Neural cell (in vitro differentiated cells): ENCODE results near the gene DCUN1D3. TPM values are rescaled to one million over a fixed set of nuclear protein-coding genes. Genes with fewer than 3 reads are reported as not detected.

Source experiments
- H2AFZ ChIP-seq: fragments of 200-600, 300-800 bp; sonication (generic), shearing (Covaris generic); 2 replicates; pipeline ENCODE4 v1.6.0; 2014; ENCODE audit warnings: low read depth, mild to moderate bottlenecking, antibody characterized with exemption, low read length, moderate library complexity
- H3F3A ChIP-seq: fragments of 200-600 bp; shearing (Covaris generic); 2 replicates; pipeline ENCODE4 v1.6.1; 2016; ENCODE audit warnings: mild to moderate bottlenecking, moderate library complexity, mixed read lengths, antibody characterized with exemption, low read length; ENCODE audit not compliant: insufficient read depth, poor library complexity, severe bottlenecking
- H3K27ac ChIP-seq: fragments of 200-600, 300-800 bp; sonication (generic), shearing (Covaris generic); 2 replicates; pipeline ENCODE4 v1.5.1; 2014; ENCODE audit warnings: mild to moderate bottlenecking, low read length, moderate library complexity
- H3K27me3 ChIP-seq: fragments of 300-800, 200-600 bp; sonication (generic), shearing (Covaris generic); 2 replicates; pipeline ENCODE4 v1.6.0; 2014; ENCODE audit warnings: mild to moderate bottlenecking, low read depth, low read length, moderate library complexity; ENCODE audit not compliant: insufficient read depth
- H3K36me3 ChIP-seq: fragments of 300-800, 200-600 bp; sonication (generic), shearing (Covaris generic); 2 replicates; pipeline ENCODE4 v1.5.1; 2014; ENCODE audit warnings: mild to moderate bottlenecking, antibody characterized with exemption, low read length, moderate library complexity; ENCODE audit not compliant: insufficient read depth
- H3K4me2 ChIP-seq: fragments of 300-800, 200-600 bp; sonication (generic), shearing (Covaris generic); 2 replicates; pipeline ENCODE4 v1.6.0; 2014; ENCODE audit warnings: mild to moderate bottlenecking, low read length
- H3K4me3 ChIP-seq: fragments of 300-800, 200-600 bp; sonication (generic), shearing (Covaris generic); 2 replicates; pipeline ENCODE4 v1.5.1; 2014; ENCODE audit warnings: mild to moderate bottlenecking, low read length, moderate library complexity
- H3K79me2 ChIP-seq: fragments of 200-600 bp; shearing (Covaris generic); replicated peaks from 2 replicates; pipeline ENCODE4 v1.6.0; 2014; ENCODE audit warnings: mild to moderate bottlenecking, low read length, moderate library complexity; ENCODE audit not compliant: insufficient read depth
- H3K9ac ChIP-seq: fragments of 300-800, 200-600 bp; sonication (generic), shearing (Covaris generic); 2 replicates; pipeline ENCODE4 v1.6.1; 2016; ENCODE audit warnings: mild to moderate bottlenecking, low read length, mixed read lengths
- H3K9me2 ChIP-seq: fragments of 200-600 bp; shearing (Covaris generic); 2 replicates; pipeline ENCODE4 v1.6.1; 2016; ENCODE audit warnings: mild to moderate bottlenecking, low read length, mixed read lengths; ENCODE audit not compliant: insufficient read depth
- H3K9me3 ChIP-seq: fragments of 200-600, 300-800 bp; sonication (generic), shearing (Covaris generic); 2 replicates; pipeline ENCODE4 v1.6.1; 2016; ENCODE audit warnings: mild to moderate bottlenecking, mixed run types, low read length, moderate library complexity, mixed read lengths
- H4K20me1 ChIP-seq: fragments of 200-600 bp; shearing (Covaris generic); 2 replicates; pipeline ENCODE4 v1.6.1; 2016; ENCODE audit warnings: mild to moderate bottlenecking, mixed run types; ENCODE audit not compliant: insufficient read depth
- EP300 ChIP-seq: fragments of 450-650 bp; conservative IDR thresholded peaks from 2 replicates; pipeline ENCODE4 v1.6.1; 2014; ENCODE audit warnings: antibody characterized with exemption, mild to moderate bottlenecking, moderate library complexity; ENCODE audit not compliant: poor library complexity, severe bottlenecking
- EZH2 ChIP-seq: fragments of 200-600, 300-800 bp; shearing (Covaris generic), sonication (generic); IDR thresholded peaks from 2 replicates; pipeline ENCODE4 v1.6.1; 2014; ENCODE audit warnings: antibody characterized with exemption, low read length, borderline replicate concordance, mild to moderate bottlenecking; ENCODE audit not compliant: insufficient read depth, poor library complexity, severe bottlenecking
- MXI1 ChIP-seq: fragments of 450-650 bp; conservative IDR thresholded peaks from 2 replicates; pipeline ENCODE4 v1.6.1; 2014; ENCODE audit warnings: antibody characterized with exemption, mild to moderate bottlenecking; ENCODE audit not compliant: poor library complexity, severe bottlenecking
- POLR2AphosphoS5 ChIP-seq: IDR thresholded peaks from 2 replicates; pipeline ENCODE4 v1.6.1; 2012
- RAD21 ChIP-seq: fragments of 450-650 bp; conservative IDR thresholded peaks from 2 replicates; pipeline ENCODE4 v1.6.1; 2014; ENCODE audit warnings: antibody characterized with exemption, mild to moderate bottlenecking, moderate library complexity
- SMC3 ChIP-seq: fragments of 450-650 bp; conservative IDR thresholded peaks from 2 replicates; pipeline ENCODE4 v1.6.1; 2014; ENCODE audit warnings: antibody characterized with exemption, mild to moderate bottlenecking, moderate library complexity; ENCODE audit not compliant: poor library complexity
- TAF1 ChIP-seq: IDR thresholded peaks from 2 replicates; pipeline ENCODE4 v1.6.1; 2012; ENCODE audit warnings: low read depth
- polyA plus RNA-seq: library from polyadenylated mRNA; depleted of rRNA; stranded (reverse); fragments of >200 nt; gene quantifications from 2 replicates; pipeline ENCODE4 v1.2.3, GENCODE V29; 2014
- TF ChIP-seq, protein P1 (sequence below): fragments of 450-650 bp; IDR thresholded peaks from 2 replicates; pipeline ENCODE4 v1.5.1; 2014; ENCODE audit warnings: antibody characterized with exemption, mild to moderate bottlenecking, moderate library complexity; ENCODE audit not compliant: poor library complexity, severe bottlenecking
- TF ChIP-seq, protein P2 (sequence below): IDR thresholded peaks from 2 replicates; pipeline ENCODE4 v1.6.1; 2012; ENCODE audit warnings: borderline replicate concordance

The DCUN1D3 gene
- polyA plus RNA-seq, 1 donor from 2014 or later = 9.2 TPM

DNA sequence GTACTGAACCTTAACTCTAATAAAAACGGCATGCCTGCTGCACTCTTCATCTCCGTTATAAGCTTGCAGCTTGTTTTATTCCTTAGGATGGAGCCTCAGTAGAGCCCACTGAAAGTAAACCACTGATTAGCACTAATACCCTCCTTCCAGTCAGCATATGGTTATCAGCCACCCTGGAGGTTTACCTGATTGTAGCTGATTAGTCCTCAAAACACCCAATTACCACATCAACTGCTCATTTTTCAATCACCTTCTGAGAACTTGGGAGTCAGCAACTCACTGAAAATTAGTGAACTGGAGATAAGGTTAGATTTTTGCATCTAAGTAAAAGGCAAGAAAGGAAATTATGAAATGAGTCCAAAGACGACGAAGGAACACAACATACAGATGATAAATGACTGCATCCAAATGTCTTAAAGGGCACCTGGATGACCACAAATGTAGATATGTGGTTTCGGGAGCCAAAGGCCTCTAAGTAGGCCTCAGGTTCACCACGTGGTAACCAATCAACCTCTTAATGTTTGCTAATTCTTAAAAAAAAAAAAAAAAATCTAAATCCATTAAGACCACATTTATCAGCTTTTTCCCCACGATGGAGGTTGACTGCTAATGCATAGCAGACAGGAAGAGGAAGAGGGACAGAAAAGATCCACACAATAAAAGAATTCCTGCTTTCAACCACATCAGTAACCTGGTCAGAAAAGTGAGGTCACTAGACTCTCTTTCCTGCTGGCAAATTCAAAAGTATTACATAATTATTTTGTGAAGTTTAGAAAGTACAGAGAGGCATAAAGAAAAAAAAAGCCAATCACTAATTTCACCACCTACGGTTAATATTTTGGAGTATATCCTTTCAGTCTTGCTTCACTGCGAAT, 28.0 kb downstream of the DCUN1D3 start:
- no peaks in the 10 kb centered on the region for H4K20me1 ChIP-seq
- H3K9ac ChIP-seq = no peak overlapping the region
- H3K79me2 ChIP-seq = peaks cover 16% of the 10 kb centered on the region
- no peaks in the 10 kb centered on the region for H3F3A ChIP-seq
- no peak for TF ChIP-seq RAD21
- TF ChIP-seq POLR2AphosphoS5 = no peak
- TF ChIP-seq, protein P1, sequence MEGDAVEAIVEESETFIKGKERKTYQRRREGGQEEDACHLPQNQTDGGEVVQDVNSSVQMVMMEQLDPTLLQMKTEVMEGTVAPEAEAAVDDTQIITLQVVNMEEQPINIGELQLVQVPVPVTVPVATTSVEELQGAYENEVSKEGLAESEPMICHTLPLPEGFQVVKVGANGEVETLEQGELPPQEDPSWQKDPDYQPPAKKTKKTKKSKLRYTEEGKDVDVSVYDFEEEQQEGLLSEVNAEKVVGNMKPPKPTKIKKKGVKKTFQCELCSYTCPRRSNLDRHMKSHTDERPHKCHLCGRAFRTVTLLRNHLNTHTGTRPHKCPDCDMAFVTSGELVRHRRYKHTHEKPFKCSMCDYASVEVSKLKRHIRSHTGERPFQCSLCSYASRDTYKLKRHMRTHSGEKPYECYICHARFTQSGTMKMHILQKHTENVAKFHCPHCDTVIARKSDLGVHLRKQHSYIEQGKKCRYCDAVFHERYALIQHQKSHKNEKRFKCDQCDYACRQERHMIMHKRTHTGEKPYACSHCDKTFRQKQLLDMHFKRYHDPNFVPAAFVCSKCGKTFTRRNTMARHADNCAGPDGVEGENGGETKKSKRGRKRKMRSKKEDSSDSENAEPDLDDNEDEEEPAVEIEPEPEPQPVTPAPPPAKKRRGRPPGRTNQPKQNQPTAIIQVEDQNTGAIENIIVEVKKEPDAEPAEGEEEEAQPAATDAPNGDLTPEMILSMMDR = no peak
- TF ChIP-seq SMC3 = no peak
- TF ChIP-seq EP300 = no peak
- TF ChIP-seq MXI1 = no peak
- TF ChIP-seq TAF1 = no peak
- TF ChIP-seq EZH2 = no peak
- TF ChIP-seq, protein P2, sequence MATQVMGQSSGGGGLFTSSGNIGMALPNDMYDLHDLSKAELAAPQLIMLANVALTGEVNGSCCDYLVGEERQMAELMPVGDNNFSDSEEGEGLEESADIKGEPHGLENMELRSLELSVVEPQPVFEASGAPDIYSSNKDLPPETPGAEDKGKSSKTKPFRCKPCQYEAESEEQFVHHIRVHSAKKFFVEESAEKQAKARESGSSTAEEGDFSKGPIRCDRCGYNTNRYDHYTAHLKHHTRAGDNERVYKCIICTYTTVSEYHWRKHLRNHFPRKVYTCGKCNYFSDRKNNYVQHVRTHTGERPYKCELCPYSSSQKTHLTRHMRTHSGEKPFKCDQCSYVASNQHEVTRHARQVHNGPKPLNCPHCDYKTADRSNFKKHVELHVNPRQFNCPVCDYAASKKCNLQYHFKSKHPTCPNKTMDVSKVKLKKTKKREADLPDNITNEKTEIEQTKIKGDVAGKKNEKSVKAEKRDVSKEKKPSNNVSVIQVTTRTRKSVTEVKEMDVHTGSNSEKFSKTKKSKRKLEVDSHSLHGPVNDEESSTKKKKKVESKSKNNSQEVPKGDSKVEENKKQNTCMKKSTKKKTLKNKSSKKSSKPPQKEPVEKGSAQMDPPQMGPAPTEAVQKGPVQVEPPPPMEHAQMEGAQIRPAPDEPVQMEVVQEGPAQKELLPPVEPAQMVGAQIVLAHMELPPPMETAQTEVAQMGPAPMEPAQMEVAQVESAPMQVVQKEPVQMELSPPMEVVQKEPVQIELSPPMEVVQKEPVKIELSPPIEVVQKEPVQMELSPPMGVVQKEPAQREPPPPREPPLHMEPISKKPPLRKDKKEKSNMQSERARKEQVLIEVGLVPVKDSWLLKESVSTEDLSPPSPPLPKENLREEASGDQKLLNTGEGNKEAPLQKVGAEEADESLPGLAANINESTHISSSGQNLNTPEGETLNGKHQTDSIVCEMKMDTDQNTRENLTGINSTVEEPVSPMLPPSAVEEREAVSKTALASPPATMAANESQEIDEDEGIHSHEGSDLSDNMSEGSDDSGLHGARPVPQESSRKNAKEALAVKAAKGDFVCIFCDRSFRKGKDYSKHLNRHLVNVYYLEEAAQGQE = no peak
- no peak overlapping the region for H3K4me2 ChIP-seq
- no peak overlapping the region for H3K27ac ChIP-seq
- no peaks in the 10 kb centered on the region for H3K9me3 ChIP-seq
- no peak overlapping the region for H2AFZ ChIP-seq
- no peaks in the 10 kb centered on the region for H3K9me2 ChIP-seq
- H3K36me3 ChIP-seq = no peaks in the 10 kb centered on the region
- H3K27me3 ChIP-seq = no peaks in the 10 kb centered on the region
- no peak overlapping the region for H3K4me3 ChIP-seq

DNA sequence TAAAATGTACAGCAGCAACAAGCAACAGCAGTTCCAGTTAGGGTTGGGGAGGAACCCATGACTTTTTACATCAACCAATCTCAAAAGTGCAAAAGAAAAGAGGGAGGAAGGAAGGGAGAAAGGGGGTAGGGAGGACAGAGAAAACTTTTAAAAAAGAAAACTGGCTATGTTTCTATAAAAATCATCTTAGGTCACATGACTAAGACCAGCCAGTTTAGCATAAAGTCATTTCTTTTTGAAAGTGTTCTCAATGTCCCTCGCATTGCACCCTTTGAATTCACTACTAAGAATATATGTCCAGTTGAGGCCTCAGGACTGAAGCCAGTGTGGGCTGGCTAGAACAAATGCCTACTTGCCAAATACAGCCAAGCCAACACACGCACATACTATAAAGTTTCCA, 28.9 kb downstream of the DCUN1D3 start:
- H3K9ac ChIP-seq = no peak overlapping the region
- no peaks in the 10 kb centered on the region for H3F3A ChIP-seq
- H3K36me3 ChIP-seq = no peaks in the 10 kb centered on the region
- no peak overlapping the region for H2AFZ ChIP-seq
- H3K9me3 ChIP-seq = no peaks in the 10 kb centered on the region
- no peaks in the 10 kb centered on the region for H3K27me3 ChIP-seq
- no peaks in the 10 kb centered on the region for H4K20me1 ChIP-seq
- H3K79me2 ChIP-seq = peaks cover 13% of the 10 kb centered on the region
- H3K4me2 ChIP-seq = no peak overlapping the region
- H3K9me2 ChIP-seq = no peaks in the 10 kb centered on the region
- H3K4me3 ChIP-seq = no peak overlapping the region
- H3K27ac ChIP-seq = no peak overlapping the region
- TF ChIP-seq, protein P2 = no peak
